DND-41 (cell line): ENCODE measurements around the gene TMX2.
A peak's percentile ranks its signal among the peaks of the same experiment; 100 is the strongest.

Experiments used
- ATAC-seq: fragments of 200-7000 bp; cut with Tn5 transposase; 3 replicates; pipeline ENCODE4 v1.9.1; 2021; ENCODE audit warnings: low read depth; ENCODE audit not compliant: insufficient read depth
- DNase-seq: peaks from one replicate; pipeline ENCODE4 v3.0.0-alpha.2; 2020
- H2AFZ ChIP-seq: 2 replicates; pipeline ENCODE4 v1.6.0; 2012; ENCODE audit warnings: low read depth, low read length
- H3K27ac ChIP-seq: 2 replicates; pipeline ENCODE4 v1.5.1; 2012; ENCODE audit warnings: low read length, inconsistent platforms
- H3K27me3 ChIP-seq: fragments of 200-600 bp; sonication (generic); 2 replicates; pipeline ENCODE4 v1.6.0; 2012; ENCODE audit warnings: low read length, mild to moderate bottlenecking, inconsistent platforms; ENCODE audit not compliant: insufficient read depth, poor library complexity
- H3K36me3 ChIP-seq: 2 replicates; pipeline ENCODE4 v1.5.1; 2012; ENCODE audit warnings: low read length, inconsistent platforms; ENCODE audit not compliant: insufficient read depth
- H3K4me1 ChIP-seq: 2 replicates; pipeline ENCODE4 v1.5.1; 2012; ENCODE audit warnings: mild to moderate bottlenecking, low read length; ENCODE audit not compliant: insufficient read depth
- H3K4me2 ChIP-seq: 2 replicates; pipeline ENCODE4 v1.6.0; 2012; ENCODE audit warnings: mild to moderate bottlenecking, moderate library complexity, low read length, inconsistent platforms; ENCODE audit not compliant: insufficient read depth
- H3K4me3 ChIP-seq, 2 experiments: fragments of 200-600 bp in 1 of 2; shearing (Covaris generic) in 1 of 2; 2 replicates each; pipeline ENCODE4 v1.5.1; 2012 to 2016; ENCODE audit warnings: inconsistent platforms in 2 of 2, low read length in 2 of 2, mild to moderate bottlenecking in 2 of 2, low read depth in 1 of 2, moderate library complexity in 1 of 2
- H3K79me2 ChIP-seq: 2 replicates; pipeline ENCODE4 v1.6.0; 2012; ENCODE audit warnings: low read length, inconsistent platforms; ENCODE audit not compliant: insufficient read depth
- H3K9ac ChIP-seq: 2 replicates; pipeline ENCODE4 v1.6.0; 2012; ENCODE audit warnings: low read depth, mild to moderate bottlenecking, inconsistent platforms, low read length, moderate library complexity
- H3K9me3 ChIP-seq: 2 replicates; pipeline ENCODE4 v1.5.1; 2012; ENCODE audit warnings: low read length, moderate library complexity, mild to moderate bottlenecking, inconsistent platforms; ENCODE audit not compliant: insufficient read depth, severe bottlenecking
- H4K20me1 ChIP-seq: 2 replicates; pipeline ENCODE4 v1.6.0; 2012; ENCODE audit warnings: low read length; ENCODE audit not compliant: insufficient read depth
- EZH2 ChIP-seq: IDR thresholded peaks from 3 replicates; pipeline ENCODE4 v1.6.1; 2012; ENCODE audit warnings: borderline replicate concordance, low read depth, mild to moderate bottlenecking, moderate library complexity, low read length, inconsistent platforms; ENCODE audit not compliant: severe bottlenecking
- TF ChIP-seq, protein P1 (sequence below): IDR thresholded peaks from 2 replicates; pipeline ENCODE4 v1.5.1; 2012; ENCODE audit warnings: borderline replicate concordance, low read length, moderate library complexity, mild to moderate bottlenecking; ENCODE audit not compliant: poor library complexity, severe bottlenecking; ENCODE audit errors: extremely low read depth

TMX2 gene

DNA sequence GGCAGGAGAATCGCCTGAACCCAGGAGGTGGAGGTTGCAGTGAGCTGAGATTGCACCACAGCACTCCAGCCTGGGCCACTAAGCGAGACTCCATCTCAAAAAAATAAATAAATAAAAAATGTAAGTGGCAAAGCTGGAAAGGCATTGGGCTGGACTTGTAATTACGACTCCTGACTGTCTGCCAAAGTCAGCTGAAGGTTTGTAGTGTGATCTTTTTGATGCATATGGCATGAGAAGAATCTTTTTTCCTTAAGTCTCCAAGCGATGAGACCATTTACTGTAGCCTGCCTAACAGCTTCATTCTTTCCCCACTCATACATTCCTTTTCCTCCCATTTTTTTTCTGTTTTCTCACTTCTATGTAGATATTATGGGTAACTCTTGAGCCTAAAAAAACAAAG is 74.0 kb downstream of the TMX2 start:
- Histone ChIP-seq H3K9ac (no peak overlapping the region), H3K9me3 (no peaks in the 10 kb centered on the region), H3K4me3 (no peak overlapping the region), H2AFZ (no peak overlapping the region), H3K4me1 (peaks cover 52% of the 10 kb centered on the region), H3K27me3 (no peaks in the 10 kb centered on the region), H3K79me2 (peaks cover 25% of the 10 kb centered on the region; the same call in 1 of the 2 replicates), H3K4me2 (no peak overlapping the region), H4K20me1 (no peaks in the 10 kb centered on the region), H3K27ac (peak overlapping the region; percentile 86), H3K36me3 (no peaks in the 10 kb centered on the region)
- DNase-seq (no peak), ATAC-seq (no peak)
- no peak for TF ChIP-seq EZH2
- TF ChIP-seq, protein P1, sequence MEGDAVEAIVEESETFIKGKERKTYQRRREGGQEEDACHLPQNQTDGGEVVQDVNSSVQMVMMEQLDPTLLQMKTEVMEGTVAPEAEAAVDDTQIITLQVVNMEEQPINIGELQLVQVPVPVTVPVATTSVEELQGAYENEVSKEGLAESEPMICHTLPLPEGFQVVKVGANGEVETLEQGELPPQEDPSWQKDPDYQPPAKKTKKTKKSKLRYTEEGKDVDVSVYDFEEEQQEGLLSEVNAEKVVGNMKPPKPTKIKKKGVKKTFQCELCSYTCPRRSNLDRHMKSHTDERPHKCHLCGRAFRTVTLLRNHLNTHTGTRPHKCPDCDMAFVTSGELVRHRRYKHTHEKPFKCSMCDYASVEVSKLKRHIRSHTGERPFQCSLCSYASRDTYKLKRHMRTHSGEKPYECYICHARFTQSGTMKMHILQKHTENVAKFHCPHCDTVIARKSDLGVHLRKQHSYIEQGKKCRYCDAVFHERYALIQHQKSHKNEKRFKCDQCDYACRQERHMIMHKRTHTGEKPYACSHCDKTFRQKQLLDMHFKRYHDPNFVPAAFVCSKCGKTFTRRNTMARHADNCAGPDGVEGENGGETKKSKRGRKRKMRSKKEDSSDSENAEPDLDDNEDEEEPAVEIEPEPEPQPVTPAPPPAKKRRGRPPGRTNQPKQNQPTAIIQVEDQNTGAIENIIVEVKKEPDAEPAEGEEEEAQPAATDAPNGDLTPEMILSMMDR: no peak

DNA sequence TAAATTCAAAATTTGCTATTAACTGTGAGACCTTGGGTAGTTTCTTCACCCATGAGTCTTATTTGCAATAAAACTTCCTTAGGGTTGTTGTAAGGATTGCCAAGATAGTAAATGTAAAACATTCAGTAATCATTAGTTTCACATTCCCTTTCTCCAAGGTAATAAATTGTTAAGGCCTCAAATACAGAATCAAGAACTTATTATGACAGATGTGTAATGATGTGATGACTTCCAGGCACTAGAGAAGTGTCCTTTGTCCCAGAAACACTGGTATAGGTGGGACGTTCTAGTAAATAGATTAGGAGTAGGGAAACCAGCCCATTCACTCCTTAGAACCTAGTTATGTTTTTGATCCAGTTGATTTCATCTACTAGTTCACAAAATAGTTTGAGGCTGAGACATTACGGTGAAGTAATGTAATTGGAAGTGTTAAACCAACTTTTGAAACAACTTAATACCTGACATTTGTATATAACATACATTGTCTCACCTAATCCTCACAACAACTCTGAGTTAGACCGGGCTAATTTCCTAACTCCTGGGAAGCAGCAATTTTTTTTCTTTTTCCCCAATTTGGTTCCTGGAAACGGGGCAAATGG is 74.7 kb downstream of the TMX2 start:
- H3K79me2 ChIP-seq: peaks cover 21% of the 10 kb centered on the region; the same call in 1 of the 2 replicates
- peak overlapping the region; percentile 86 for H3K27ac ChIP-seq
- no peak for ATAC-seq
- no peak for TF ChIP-seq EZH2
- TF ChIP-seq, protein P1: no peak
- H3K9me3 ChIP-seq: no peaks in the 10 kb centered on the region
- H3K9ac ChIP-seq: 0 out of 2 replicates have a peak overlapping the region, but pooled peaks have one; percentile 15
- H4K20me1 ChIP-seq: no peaks in the 10 kb centered on the region
- H3K27me3 ChIP-seq: no peaks in the 10 kb centered on the region
- 0 out of 2 replicates have a peak overlapping the region, but pooled peaks have one; percentile 18 for H3K4me2 ChIP-seq
- H3K4me1 ChIP-seq: peaks cover 59% of the 10 kb centered on the region
- peak overlapping the region; percentile 11; the same call in 1 of the 2 replicates for H2AFZ ChIP-seq
- no peaks in the 10 kb centered on the region for H3K36me3 ChIP-seq
- no peak overlapping the region for H3K4me3 ChIP-seq
- DNase-seq: no peak

DNA sequence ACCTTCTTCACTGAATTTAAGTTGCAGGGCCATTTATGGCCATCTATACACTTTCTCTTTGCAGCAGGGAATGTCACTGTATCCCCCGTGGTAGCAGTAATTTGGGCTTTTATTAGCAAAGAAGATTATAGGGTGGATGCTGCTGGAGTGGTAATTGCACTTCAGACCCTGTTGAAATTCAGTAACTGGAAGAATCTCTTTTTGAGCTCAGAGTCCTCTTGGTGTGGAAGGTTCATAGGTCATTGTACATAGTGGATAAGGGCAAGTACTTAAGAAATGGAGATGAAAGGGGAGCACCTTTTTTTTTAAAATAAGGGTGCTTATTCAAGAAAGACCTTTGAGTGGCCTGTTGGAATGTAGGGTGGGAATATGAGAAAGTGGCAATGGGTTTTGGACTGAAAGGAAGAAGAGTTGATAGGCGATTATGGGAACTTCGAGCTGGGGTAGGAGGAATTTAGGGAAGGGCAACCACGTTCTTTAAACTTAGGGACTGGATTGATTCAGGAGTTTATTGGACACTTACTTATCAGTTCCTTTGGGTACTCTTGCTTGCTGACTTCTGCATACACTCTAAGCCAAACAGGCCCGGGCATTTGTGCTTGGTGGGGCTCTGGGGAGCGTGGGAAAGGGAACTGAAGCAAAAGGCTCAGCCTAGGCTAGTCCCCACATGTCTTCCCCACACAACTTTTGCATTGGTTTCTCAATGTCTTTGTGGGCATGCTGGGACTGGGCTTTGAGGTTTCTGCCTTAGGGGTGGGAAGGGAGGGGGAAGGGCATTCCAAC is 75.7 kb downstream of the TMX2 start:
- Histone ChIP-seq H3K4me3 (peak overlapping the region in 1 of 2 experiments; percentile 9; a peak in 1 of 4 replicates), H3K4me1 (peaks cover 69% of the 10 kb centered on the region), H3K27ac (peak overlapping the region; percentile 86), H3K36me3 (no peaks in the 10 kb centered on the region), H4K20me1 (no peaks in the 10 kb centered on the region), H3K4me2 (peak overlapping the region; percentile 18; the same call in 1 of the 2 replicates), H3K9me3 (no peaks in the 10 kb centered on the region), H3K9ac (peak overlapping the region; percentile 15; the same call in 1 of the 2 replicates), H3K79me2 (peaks cover 21% of the 10 kb centered on the region; the same call in 1 of the 2 replicates), H2AFZ (peak overlapping the region; percentile 38; the same call in 1 of the 2 replicates), H3K27me3 (no peaks in the 10 kb centered on the region)
- peak; percentile 80 for DNase-seq
- peak; percentile 77 for ATAC-seq
- TF ChIP-seq, protein P1: no peak
- TF ChIP-seq EZH2: no peak
